Psoas muscle (tissue), 8 donors: ENCODE measurements around the gene GPR152. TPM values are rescaled to one million over a fixed set of nuclear protein-coding genes. Genes with fewer than 3 reads are reported as not detected.
"Not testable (repeated sequence)": the region's sequence is repeated elsewhere in the genome, so short reads cannot be mapped to it uniquely, and the experiment has no call there.

Source experiments
- ATAC-seq, 4 donors: fragments of 200-7000 bp; cut with Tn5 transposase; one replicate each; pipeline ENCODE4 v1.9.1; 2020; ENCODE audit warnings: moderate library complexity in 3 of 4, mild to moderate bottlenecking in 2 of 4
- DNase-seq, 2 donors: peaks; one replicate each; pipeline ENCODE4 v3.0.0-alpha.2; 2020
- H3K27ac ChIP-seq: fragments of 200-600 bp; one replicate; pipeline ENCODE4 v1.8.0; 2022
- H3K27me3 ChIP-seq, 3 donors: fragments of 200-600 bp in 1 of 3; one replicate each; pipeline versions ENCODE4 v1.6.1 to v1.8.0; 2013 to 2022; ENCODE audit warnings: low read length in 2 of 3, mild to moderate bottlenecking in 2 of 3, moderate library complexity in 1 of 3; ENCODE audit not compliant: insufficient read depth in 3 of 3
- H3K36me3 ChIP-seq, 2 donors: fragments of 200-600 bp in 1 of 2; one replicate each; pipeline versions ENCODE4 v1.6.1 to v1.8.0; 2013 to 2022; ENCODE audit warnings: low read depth in 1 of 2, mild to moderate bottlenecking in 1 of 2, moderate library complexity in 1 of 2; ENCODE audit not compliant: insufficient read depth in 1 of 2
- H3K4me1 ChIP-seq: fragments of 200-600 bp; one replicate; pipeline ENCODE4 v1.8.0; 2022
- H3K4me3 ChIP-seq: fragments of 200-600 bp; one replicate; pipeline ENCODE4 v1.8.0; 2022; ENCODE audit warnings: mild to moderate bottlenecking
- H3K9me3 ChIP-seq: fragments of 200-600 bp; one replicate; pipeline ENCODE4 v1.8.0; 2022
- WGBS, 3 donors: extraction: QIAGEN DNeasy Blood & Tissue Kit; methylation state at CpG; one replicate each; pipeline versions ENCODE4 v1.1.6 to v1.1.7; 2013; 5-methylcytosine and 5-hydroxymethylcytosine counted together
- intact Hi-C, 2 donors: fragments of 100-400 bp; cut with DNase I; formaldehyde crosslinking; loops; one replicate each; pipeline versions ENCODE4 v1.11.0 to v1.14.2; 2022
- polyA plus RNA-seq, 3 donors: library from polyadenylated mRNA; stranded (reverse); fragments of 200-250 nt; gene quantifications; one replicate each; pipeline ENCODE4 v1.2.3, GENCODE V29; 2013
- total RNA-seq, 4 donors: library from RNA; stranded (reverse); fragmentation: NEBNext Ultra II Directional in 2 of 4; extraction: Animal tissue kit (Norgen Biotek cat#: 25700) in 2 of 4; gene quantifications; one replicate each; pipeline versions ENCODE4 v1.2.1 to v1.2.4, GENCODE V29; 2021 to 2023
- TF ChIP-seq, protein P1 (sequence below): fragments of 200-600 bp; IDR thresholded peaks from one replicate; pipeline ENCODE4 v1.8.0; 2022; ENCODE audit warnings: antibody characterized with exemption
- donor health status: healthy with polysubstance abuse.
- donor health status: DM: no; HTN: no; CAD: no; lungs with moderate emphysema.
- donor health status: Bipolar disorder and iron deficiency.
- donor health status: healthy.
- donor health status: DM: yes; HTN: yes; CAD: no.
- donor health status: DM: no; HTN: no; CAD: no.
- donor health status: DM: no; HTN: no; CAD: no.
- donor health status: DM: yes; HTN: yes; CAD: no.

GPR152 gene
- total and polyA plus RNA-seq, 7 donors = 0.19 TPM; not detected in 6

DNA sequence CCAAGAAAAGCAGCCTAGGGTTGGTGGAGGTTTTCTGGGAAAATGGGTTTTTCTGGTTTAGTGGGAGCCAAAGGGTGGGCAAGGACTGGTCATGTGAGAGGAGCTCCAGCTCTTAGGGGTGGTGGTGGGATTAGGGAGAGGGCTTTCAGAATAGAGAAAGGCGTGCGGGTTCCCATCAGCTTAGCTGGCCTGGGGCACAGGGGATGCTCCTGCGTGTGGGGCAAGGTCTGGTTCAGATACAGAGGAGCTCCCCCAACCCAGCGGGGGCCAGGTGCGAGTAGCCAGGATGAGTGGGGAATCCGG is 15.9 kb upstream of the GPR152 start:
- intact Hi-C loops = loop anchor here (5.0 kb wide), 3 partner anchors 39 to 66 kb away; partner anchors contain the start of genes PPP1CA (in 2 of the 2), RPS6KB2 (in 2 of the 2), TBC1D10C (in 2 of the 2) and CDK2AP2 (in 1 of the 2)
- Histone ChIP-seq H3K4me3 (peak overlapping the region; percentile 98), H3K9me3 (no peaks in the 10 kb centered on the region), H3K27ac (peak overlapping the region; percentile 85), H3K4me1 (peaks cover 20% of the 10 kb centered on the region), H3K36me3 (peaks cover 0 to 5% of the 10 kb centered on the region in 2 donors), H3K27me3 (no peaks in the 10 kb centered on the region)
- WGBS, 3 donors = 2 to 3% (median 3%) methylated on average over 5 to 6 of the region's 6 CpGs
- DNase-seq (no peak), ATAC-seq (no peak)
- TF ChIP-seq, protein P1, sequence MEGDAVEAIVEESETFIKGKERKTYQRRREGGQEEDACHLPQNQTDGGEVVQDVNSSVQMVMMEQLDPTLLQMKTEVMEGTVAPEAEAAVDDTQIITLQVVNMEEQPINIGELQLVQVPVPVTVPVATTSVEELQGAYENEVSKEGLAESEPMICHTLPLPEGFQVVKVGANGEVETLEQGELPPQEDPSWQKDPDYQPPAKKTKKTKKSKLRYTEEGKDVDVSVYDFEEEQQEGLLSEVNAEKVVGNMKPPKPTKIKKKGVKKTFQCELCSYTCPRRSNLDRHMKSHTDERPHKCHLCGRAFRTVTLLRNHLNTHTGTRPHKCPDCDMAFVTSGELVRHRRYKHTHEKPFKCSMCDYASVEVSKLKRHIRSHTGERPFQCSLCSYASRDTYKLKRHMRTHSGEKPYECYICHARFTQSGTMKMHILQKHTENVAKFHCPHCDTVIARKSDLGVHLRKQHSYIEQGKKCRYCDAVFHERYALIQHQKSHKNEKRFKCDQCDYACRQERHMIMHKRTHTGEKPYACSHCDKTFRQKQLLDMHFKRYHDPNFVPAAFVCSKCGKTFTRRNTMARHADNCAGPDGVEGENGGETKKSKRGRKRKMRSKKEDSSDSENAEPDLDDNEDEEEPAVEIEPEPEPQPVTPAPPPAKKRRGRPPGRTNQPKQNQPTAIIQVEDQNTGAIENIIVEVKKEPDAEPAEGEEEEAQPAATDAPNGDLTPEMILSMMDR = no peak

DNA sequence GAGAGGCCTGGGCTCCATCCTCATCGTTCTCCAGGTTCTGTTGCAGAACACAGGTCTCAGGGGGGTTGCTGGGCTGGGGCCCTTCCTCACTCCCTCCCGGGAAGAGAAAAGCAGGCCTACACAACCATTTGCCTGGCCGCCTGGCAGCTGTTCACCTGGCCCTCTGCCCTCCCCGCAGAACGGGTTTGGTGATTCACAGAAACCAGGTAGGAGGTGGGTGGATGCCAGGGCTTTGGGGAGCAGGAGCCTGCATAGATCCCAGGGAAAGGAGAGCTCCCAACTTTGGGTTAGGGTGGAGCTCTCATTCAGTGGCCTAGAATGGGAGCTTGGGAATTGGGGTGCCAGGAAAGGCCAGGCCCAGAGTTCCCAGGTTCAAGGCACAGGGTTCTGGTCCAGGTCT is 15.5 kb upstream of the GPR152 start:
- Histone ChIP-seq H3K27ac (peak overlapping the region; percentile 85), H3K9me3 (no peaks in the 10 kb centered on the region), H3K36me3 (peaks cover 0 to 5% of the 10 kb centered on the region in 2 donors), H3K4me1 (peaks cover 20% of the 10 kb centered on the region), H3K27me3 (no peaks in the 10 kb centered on the region), H3K4me3 (peak overlapping the region; percentile 98)
- ATAC-seq (no peak), DNase-seq (no peak)
- TF ChIP-seq, protein P1 = no peak
- 18 to 24% (median 23%) methylated on average over 5 of the region's 5 CpGs for WGBS, 3 donors
- intact Hi-C loops = loop anchor here (5.0 kb wide), 3 partner anchors 39 to 66 kb away; partner anchors contain the start of genes PPP1CA (in 2 of the 2), RPS6KB2 (in 2 of the 2), TBC1D10C (in 2 of the 2) and CDK2AP2 (in 1 of the 2)

DNA sequence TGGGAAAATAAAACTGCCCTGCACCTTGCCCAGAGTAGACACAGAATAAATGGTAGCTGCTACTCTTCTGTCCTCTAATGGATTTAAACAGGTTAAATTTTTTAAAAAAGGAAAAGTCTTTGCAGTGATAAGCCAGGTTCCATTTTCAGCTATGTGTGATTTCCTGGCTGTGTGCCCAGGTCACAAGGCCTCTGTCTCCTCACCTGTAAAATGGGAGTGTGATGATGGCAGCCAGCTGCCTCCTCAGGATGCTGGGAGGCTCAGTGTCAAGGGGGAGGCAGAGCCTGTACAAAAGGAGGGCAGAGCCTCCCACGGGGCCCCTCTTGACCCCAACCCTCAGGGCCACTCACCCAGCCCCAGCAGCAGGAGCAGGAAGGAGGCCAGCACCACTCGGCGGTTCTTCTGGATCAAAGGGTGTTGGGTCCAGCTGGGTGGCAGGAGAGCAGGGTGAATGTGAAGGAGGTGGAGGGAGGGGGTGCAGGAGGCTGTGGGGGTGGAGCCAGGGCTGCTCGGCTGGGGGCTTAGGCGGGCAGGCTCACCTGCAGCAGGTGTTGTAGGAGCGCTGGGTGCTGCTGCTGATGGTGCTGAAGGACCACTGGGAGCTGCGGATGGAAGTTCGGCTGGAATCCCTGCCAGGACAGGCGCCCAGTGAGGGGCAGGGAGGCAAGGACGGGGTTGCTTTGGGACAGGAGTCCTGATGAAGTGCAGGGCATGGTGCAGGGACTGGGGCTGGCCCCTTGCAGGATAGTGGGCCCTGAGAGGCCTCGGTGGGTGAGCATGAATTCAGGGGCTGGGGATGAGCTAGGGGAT is 14.6 kb upstream of the GPR152 start:
- intact Hi-C loops = loop anchor here (5.0 kb wide), 3 partner anchors 40 to 65 kb away; partner anchors contain the start of genes PPP1CA (in 2 of the 2), RPS6KB2 (in 2 of the 2), TBC1D10C (in 2 of the 2) and CDK2AP2 (in 1 of the 2)
- H3K4me1 ChIP-seq = peaks cover 20% of the 10 kb centered on the region
- H3K4me3 ChIP-seq = no peak overlapping the region
- DNase-seq (no peak), ATAC-seq (no peak)
- H3K9me3 ChIP-seq = no peaks in the 10 kb centered on the region
- 74 to 80% (median 77%) methylated on average over 10 to 11 of the region's 11 CpGs for WGBS, 3 donors
- no peaks in the 10 kb centered on the region for H3K27me3 ChIP-seq
- H3K36me3 ChIP-seq = peaks cover 0 to 5% of the 10 kb centered on the region in 2 donors
- TF ChIP-seq, protein P1 = no peak
- H3K27ac ChIP-seq = no peak overlapping the region

DNA sequence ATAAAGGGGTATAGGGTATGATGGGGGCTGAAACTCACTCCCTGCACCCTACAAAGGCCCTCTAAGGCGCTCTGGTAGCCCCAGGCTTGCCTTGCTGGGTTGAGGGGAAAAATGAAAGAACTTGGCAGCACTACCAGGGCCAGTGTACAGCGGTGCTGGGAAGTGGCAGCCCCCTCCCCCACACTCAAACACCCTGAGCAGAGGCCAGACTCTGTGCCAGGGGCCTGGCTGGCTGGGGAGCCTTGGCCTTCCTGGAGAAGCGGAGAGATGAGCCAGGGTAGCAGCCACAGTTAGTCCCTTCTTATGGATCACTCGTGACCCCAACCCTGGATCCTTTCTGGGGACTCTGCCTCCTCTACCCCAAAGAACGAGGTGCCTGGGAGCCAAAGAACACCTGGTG is 13.8 kb upstream of the GPR152 start:
- no peak for ATAC-seq
- H3K4me3 ChIP-seq = no peak overlapping the region
- TF ChIP-seq, protein P1 = no peak
- H3K36me3 ChIP-seq = peaks cover 0 to 5% of the 10 kb centered on the region in 2 donors
- H3K4me1 ChIP-seq = peaks cover 28% of the 10 kb centered on the region
- H3K27ac ChIP-seq = no peak overlapping the region
- intact Hi-C loops = loop anchor here (5.0 kb wide), 3 partner anchors 39 to 64 kb away; partner anchors contain the start of genes PPP1CA (in 2 of the 2), RPS6KB2 (in 2 of the 2), TBC1D10C (in 2 of the 2) and CDK2AP2 (in 1 of the 2)
- H3K27me3 ChIP-seq = no peaks in the 10 kb centered on the region
- WGBS, 3 donors = 81 to 89% (median 85%) methylated on average over 5 of the region's 5 CpGs
- no peak for DNase-seq
- H3K9me3 ChIP-seq = no peaks in the 10 kb centered on the region

DNA sequence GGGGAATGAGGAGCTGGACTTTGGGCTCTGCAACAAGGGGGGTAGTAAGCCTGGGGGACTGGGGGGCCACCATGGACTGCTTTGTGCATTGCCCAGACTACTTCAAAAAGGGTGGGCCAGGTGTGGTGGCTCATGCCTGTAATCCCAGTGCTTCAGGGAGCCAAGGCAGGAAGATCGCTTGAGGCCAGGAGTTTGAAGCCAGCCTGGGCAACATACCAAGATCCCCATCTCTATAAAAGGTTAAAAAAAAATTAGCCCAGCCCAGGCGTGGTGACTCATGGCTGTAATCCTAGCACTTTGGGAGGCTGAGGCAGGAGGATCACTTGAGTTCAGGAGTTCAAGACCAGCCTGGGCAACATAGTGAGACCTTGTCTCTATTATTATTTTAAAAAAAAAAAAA is 13.0 kb upstream of the GPR152 start:
- DNase-seq, H3K9me3 ChIP-seq, H3K4me3 ChIP-seq, H3K27me3 ChIP-seq, ATAC-seq, H3K36me3 ChIP-seq: not testable (repeated sequence)
- H3K27ac ChIP-seq = peak overlapping the region; percentile 73
- H3K4me1 ChIP-seq = peaks cover 30% of the 10 kb centered on the region
- intact Hi-C loops = loop anchor here (5.0 kb wide), 3 partner anchors 38 to 63 kb away; partner anchors contain the start of genes PPP1CA (in 2 of the 2), RPS6KB2 (in 2 of the 2), TBC1D10C (in 2 of the 2) and CDK2AP2 (in 1 of the 2)
- WGBS, 3 donors = 46 to 68% (median 47%) methylated on average over 2 of the region's 2 CpGs
